ENCODE data around the gene NEURL1.

The NEURL1 gene

DNA sequence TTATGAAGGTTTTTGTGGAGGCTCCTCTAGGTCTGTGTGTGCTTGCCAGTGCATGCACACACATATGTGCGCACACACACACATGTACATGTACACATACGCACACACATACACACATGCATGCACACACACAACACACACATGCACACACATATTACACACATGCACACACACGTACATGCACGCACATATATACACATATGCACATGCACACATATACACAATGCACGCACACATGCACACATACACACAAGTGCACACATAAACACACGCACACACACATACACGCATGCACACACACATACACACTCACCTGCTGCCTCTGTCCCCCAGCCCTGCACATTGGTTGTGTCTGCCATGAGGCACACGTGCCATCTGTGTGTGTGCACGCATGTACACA, 66.3 kb downstream of the NEURL1 start:
- no peak for DNase-seq

GRCh38 chr10:103560886-103561285, 67.4 kb downstream of the NEURL1 start:
- DNase-seq = no peak

- DNase-seq = no peak
These were observed 68.9 kb downstream of the NEURL1 start for GRCh38 chr10:103562383-103562782.

GRCh38 chr10:103563231-103564115, 70.0 kb downstream of the NEURL1 start:
- DNase-seq = no peak

DNA sequence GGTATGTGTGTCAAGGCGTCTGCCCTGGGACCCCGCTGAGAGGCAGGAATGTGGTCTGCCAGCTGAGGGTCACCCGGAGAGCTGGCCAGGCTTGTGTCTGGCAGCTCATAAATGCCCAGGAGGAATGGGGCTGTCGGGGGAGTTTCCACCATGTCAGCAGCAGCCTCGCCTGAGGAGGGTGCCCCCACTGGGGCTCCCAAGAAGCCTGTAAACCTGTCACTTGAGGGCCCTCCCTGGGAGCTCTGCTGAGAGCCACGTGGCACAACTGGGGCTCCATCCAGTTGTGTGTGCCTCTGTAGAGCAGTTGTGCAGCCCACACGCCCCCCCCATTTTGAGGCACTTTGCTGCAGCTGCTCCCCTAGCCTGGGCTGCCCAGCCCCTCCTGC, 70.6 kb downstream of the NEURL1 start:
- DNase-seq = peak in 1 of 58 donors; percentile 6

- DNase-seq = no peak
These were observed 71.4 kb downstream of the NEURL1 start for GRCh38 chr10:103564776-103565520.

- no peak for DNase-seq
These were observed 73.0 kb downstream of the NEURL1 start for GRCh38 chr10:103566536-103566935.

DNA sequence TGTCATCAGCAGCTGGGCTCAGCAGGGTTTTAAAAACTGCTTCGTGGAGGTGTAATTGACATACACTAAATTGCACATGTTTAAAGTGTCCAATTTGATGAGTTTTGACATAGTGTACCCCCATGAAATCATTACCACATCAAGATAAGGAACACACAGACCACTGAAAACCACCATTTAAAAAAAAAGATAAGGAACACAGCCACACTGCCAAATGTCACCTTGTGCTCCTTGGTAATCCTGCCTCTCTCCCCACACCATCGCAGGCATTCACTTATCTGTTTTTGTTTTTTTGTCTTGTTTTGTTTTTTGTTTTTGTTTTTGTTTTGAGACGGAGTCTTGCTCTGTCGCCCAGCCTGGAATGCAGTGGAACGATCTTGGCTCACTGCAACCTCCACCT, 75.0 kb downstream of the NEURL1 start:
- no peak for DNase-seq

GRCh38 chr10:103569896-103570295, 76.4 kb downstream of the NEURL1 start:
- no peak for DNase-seq

GRCh38 chr10:103570844-103571655, 77.5 kb downstream of the NEURL1 start:
- no peak for DNase-seq

DNA sequence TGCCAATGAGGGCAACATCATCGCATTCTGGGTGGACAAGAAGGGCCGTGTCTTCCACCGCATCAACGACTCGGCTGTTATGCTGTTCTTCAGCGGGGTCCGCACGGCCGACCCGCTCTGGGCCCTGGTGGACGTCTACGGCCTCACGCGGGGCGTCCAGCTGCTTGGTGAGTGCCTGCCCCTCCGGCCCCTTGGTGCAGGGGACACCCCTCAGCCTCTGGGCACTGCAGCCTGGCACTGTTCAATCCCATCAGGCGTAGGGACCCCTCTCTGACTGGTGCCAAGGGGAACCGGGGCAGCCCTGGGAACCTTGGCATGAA, 78.1 kb downstream of the NEURL1 start:
- no peak for DNase-seq

- no peak for DNase-seq
These were observed 79.1 kb downstream of the NEURL1 start for GRCh38 chr10:103572347-103573204.

GRCh38 chr10:103573205-103573487, 79.6 kb downstream of the NEURL1 start:
- DNase-seq = no peak

DNA sequence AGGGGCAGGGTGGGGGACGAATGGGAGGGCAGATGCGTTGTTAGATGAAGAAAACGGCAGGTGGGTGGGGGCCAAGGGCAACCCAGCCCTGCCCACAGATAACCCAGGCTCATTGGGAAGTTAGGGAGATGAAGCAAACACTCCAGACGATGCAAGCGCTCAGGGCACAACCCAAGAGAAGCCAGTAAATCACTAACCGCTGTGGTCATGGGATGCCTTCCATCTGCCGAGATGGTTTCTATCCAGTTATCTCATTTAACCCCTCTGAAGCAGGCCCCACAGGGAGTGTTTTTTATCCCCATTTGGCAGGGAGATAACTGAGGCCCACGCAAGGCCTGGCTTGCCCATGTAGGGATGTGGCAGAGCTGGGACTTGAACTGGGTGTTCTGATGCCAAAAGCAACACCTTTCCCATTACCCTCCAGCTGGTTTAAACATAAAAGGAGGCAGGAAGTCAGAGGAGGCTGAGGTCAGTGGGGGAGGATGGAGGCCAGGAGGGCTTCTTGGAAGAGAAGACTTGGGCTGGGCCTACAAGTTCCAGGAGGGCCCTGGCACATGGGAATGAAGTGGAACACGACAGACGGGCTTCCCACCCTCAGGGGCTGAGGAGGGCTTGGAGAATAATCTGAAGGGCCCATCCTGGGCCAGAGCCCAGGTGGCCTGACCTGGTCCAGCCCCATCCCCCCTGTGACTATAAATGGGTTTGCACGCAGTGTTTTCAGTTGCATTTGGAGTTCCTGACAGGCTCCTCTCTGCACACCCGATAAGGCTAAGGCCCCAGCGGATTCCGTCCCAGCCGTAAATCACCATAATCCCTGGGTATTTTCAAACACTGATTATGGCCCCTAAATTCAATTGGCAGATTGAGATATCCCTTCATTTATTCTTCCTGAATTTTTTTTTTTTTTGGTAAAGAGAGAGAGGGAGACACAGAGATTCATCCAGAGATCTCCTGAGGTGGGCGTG, 80.9 kb downstream of the NEURL1 start:
- no peak for DNase-seq

DNA sequence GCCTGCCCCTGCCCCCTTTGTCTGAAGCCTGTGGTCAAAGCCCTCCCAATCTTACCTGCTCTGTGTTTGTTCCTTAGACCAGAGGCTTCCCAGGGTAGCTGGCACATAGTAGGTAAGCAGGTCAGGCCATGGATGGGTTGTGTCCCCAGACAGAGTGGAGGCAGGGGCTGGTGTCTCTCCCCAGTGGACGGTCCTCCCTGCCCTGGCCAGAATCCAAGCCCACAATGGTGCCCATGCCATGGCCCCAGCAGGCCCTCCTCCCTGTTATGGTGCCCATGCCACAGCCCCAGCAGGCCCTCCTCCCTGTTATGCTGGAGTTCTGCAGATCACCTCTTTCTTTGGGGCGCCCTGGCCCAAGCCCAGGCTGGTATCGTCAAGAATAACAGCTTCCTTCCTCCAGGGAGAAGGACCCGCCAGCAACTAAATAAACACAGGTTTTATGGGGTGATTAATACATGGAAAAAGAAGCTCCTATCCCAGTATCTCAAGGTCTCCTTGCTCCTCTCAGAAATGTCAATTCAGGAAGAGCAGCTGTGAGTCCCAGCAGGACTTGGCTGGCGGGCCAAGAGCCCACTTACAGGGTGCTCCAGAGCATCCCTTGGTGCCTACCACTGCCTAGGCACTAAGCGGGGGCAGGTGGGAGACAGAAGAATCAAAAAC, 82.0 kb downstream of the NEURL1 start:
- no peak for DNase-seq

DNA sequence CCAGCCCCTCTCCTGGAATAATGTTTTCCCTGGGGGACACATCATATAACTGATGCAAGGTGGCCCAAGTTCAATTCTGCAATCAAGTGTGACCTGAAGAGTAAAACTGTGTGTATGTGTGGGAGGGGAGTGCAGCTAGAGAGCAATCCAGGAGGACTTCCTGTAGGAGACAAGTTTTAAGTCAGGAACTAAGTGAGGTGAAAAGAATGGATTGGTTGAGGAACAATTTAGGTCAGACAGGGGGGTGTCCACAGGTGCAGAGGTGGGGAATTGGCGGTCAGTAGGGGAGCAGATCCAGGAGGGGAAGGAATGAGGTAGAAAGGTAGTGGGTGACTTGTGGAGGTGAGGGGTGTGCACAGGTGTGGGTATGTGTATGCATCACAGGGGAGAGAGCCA, 82.6 kb downstream of the NEURL1 start:
- DNase-seq = no peak

- no peak for DNase-seq
These were observed 83.4 kb downstream of the NEURL1 start for GRCh38 chr10:103576862-103577261.

GRCh38 chr10:103578782-103579382, 85.4 kb downstream of the NEURL1 start:
- no peak for DNase-seq

GRCh38 chr10:103580011-103580410, 86.5 kb downstream of the NEURL1 start:
- DNase-seq = no peak
